Stomach (tissue), 4 donors: ENCODE results near the gene TMEM140.

ENCODE experiments used
- POLR2A ChIP-seq, 4 donors: fragments of 450-650 bp; IDR thresholded peaks; one replicate each; pipeline ENCODE4 v1.6.1; 2016; ENCODE audit warnings: antibody characterized with exemption in 4 of 4, control low read depth in 2 of 4, mild to moderate bottlenecking in 1 of 4, moderate library complexity in 1 of 4
- POLR2AphosphoS5 ChIP-seq, 3 donors: sonication (generic); formaldehyde crosslinking; IDR thresholded peaks; one replicate each; pipeline ENCODE4 v1.6.1; 2016; ENCODE audit warnings: antibody characterized with exemption in 3 of 3
- TF ChIP-seq, protein P1 (sequence below), 7 experiments: fragments of 450-650 bp in 4 of 7; fragments of 200-600 bp in 3 of 7; sonication (generic) in 3 of 7; IDR thresholded peaks; one replicate each; pipeline ENCODE4 v1.5.1; 2016 to 2019; ENCODE audit warnings: antibody characterized with exemption in 7 of 7, control low read depth in 2 of 7, mild to moderate bottlenecking in 1 of 7

DNA sequence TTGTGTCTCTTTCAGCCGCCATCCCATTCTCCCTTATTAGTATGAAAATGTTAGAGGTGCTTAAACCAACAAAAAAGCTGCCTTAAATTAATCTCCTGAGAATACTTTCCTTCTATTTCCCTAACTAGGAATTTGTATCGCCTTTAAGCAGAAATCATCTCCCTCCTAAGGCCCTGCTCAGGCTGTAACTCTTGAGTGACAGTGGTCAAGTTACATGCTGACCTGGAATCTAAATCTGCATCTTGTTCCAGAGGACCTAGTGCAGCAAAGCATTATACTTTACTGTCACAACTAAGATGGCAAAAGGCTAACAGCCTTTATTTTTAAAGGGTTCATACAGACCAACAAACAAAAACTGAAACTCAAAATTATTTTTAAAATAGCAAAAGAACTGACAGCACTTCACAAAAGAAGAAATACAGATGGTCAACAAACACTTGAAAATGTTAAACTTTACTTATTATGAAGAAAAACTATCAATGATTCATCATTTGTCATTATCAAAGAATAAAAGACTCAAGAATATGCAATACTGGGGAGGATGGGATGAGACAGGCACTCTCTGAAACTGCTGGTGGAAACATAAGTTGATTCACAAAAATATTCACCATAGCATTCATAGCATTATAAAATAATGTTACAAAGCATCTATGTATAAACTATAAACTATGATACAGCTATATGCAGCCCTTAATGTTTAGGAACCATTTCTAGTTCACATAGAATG is 11.7 kb downstream of the TMEM140 start:
- TF ChIP-seq POLR2A (IDR thresholded peaks at IDR 0.05) (no peak), POLR2AphosphoS5 (IDR thresholded peaks at IDR 0.05) (no peak)
- TF ChIP-seq, protein P1, sequence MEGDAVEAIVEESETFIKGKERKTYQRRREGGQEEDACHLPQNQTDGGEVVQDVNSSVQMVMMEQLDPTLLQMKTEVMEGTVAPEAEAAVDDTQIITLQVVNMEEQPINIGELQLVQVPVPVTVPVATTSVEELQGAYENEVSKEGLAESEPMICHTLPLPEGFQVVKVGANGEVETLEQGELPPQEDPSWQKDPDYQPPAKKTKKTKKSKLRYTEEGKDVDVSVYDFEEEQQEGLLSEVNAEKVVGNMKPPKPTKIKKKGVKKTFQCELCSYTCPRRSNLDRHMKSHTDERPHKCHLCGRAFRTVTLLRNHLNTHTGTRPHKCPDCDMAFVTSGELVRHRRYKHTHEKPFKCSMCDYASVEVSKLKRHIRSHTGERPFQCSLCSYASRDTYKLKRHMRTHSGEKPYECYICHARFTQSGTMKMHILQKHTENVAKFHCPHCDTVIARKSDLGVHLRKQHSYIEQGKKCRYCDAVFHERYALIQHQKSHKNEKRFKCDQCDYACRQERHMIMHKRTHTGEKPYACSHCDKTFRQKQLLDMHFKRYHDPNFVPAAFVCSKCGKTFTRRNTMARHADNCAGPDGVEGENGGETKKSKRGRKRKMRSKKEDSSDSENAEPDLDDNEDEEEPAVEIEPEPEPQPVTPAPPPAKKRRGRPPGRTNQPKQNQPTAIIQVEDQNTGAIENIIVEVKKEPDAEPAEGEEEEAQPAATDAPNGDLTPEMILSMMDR (IDR thresholded peaks at IDR 0.05), result no peak
